SK-N-SH (cell line): ENCODE results near the gene RAB40A.

Experiments
- CHD2 ChIP-seq: fragments of 150-350 bp; IDR thresholded peaks from 2 replicates; pipeline ENCODE4 v1.6.1; 2018; ENCODE audit warnings: low read length; ENCODE audit not compliant: partially characterized antibody
- ELF1 ChIP-seq: IDR thresholded peaks from 2 replicates; pipeline ENCODE4 v1.4.0; 2012
- EP300 ChIP-seq, 2 experiments: IDR thresholded peaks; 2 replicates each; pipeline versions ENCODE4 v1.4.0 to v1.6.1; 2012; ENCODE audit warnings: borderline replicate concordance in 1 of 2, low read depth in 1 of 2, low read length in 1 of 2
- EZH2phosphoT487 ChIP-seq: fragments of 200-600 bp; sonication (generic); IDR thresholded peaks from 2 replicates; pipeline ENCODE4 v1.6.1; 2017; ENCODE audit warnings: low read depth, mixed run types, mild to moderate bottlenecking, antibody characterized with exemption, moderate library complexity, borderline replicate concordance
- NFIC ChIP-seq: IDR thresholded peaks from 2 replicates; pipeline ENCODE4 v1.4.0; 2012; ENCODE audit warnings: borderline replicate concordance
- POLR2AphosphoS5 ChIP-seq: IDR thresholded peaks from 2 replicates; pipeline ENCODE4 v1.6.1; 2012; ENCODE audit warnings: low read depth, low read length
- RAD21 ChIP-seq: IDR thresholded peaks from 2 replicates; pipeline ENCODE4 v1.6.1; 2012; ENCODE audit warnings: mild to moderate bottlenecking, low read length
- SIN3A ChIP-seq: IDR thresholded peaks from 2 replicates; pipeline ENCODE4 v1.6.1; 2012; ENCODE audit warnings: low read depth, mild to moderate bottlenecking, low read length, moderate library complexity, borderline replicate concordance
- TF ChIP-seq, protein P1 (sequence below): IDR thresholded peaks from 2 replicates; pipeline ENCODE4 v1.4.0; 2012; ENCODE audit warnings: low read depth
- TF ChIP-seq, protein P2 (sequence below): fragments of 200-600 bp; sonication (generic); IDR thresholded peaks from 2 replicates; pipeline ENCODE4 v1.6.1; 2017; ENCODE audit warnings: antibody characterized with exemption, mild to moderate bottlenecking, moderate library complexity
- TF ChIP-seq, protein P3 (sequence below): IDR thresholded peaks from 2 replicates; pipeline ENCODE4; 2012
- TF ChIP-seq, protein P4 (sequence below): IDR thresholded peaks from 2 replicates; pipeline ENCODE4 v1.6.1; 2012; ENCODE audit warnings: mild to moderate bottlenecking, low read depth, low read length, moderate library complexity
- TF ChIP-seq, protein P5 (sequence below): fragments of 150-350 bp; IDR thresholded peaks from 2 replicates; pipeline ENCODE4 v1.6.1; 2017; ENCODE audit warnings: antibody characterized with exemption, low read length, low read depth, borderline replicate concordance

DNA sequence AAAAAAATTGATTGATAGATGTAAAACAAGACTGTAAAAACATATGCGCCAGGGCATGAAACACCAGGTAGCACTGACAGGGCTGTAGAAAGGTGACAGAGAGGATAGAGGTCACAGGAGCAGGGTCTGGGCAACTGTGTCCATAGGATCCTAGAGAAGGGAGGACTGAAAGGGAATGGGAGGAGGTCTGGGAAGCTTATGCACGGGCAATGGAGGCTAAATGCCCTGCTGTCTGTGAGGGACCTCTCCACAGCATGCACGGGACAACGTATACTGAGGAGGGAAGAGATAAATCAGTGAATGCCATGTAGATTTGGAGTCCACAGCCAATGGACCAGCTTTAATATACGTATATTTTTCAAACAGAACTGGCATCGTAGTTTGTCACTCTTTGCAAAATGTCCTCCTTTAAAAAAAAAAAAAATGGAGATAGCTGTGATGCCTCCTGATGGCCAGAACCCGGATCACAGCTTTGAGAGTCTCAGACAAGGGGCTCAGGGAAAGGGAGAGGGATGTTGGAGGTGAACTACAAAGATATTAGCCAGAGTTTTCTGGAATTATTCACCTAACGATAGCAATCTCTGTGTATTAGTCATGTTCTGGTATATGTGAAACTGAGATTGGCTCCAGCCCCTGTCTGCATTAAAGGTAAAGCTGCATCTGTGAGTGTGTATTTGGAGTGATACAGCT, 16.0 kb downstream of the RAB40A start:
- TF ChIP-seq, protein P1, sequence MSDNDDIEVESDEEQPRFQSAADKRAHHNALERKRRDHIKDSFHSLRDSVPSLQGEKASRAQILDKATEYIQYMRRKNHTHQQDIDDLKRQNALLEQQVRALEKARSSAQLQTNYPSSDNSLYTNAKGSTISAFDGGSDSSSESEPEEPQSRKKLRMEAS = 0 out of 2 replicates have a peak, but pooled peaks have one; percentile 30
- peak; percentile 33; the same call in 1 of the 2 replicates for TF ChIP-seq NFIC
- peak; percentile 24; the same call in 1 of the 2 replicates for TF ChIP-seq RAD21
- TF ChIP-seq, protein P2, sequence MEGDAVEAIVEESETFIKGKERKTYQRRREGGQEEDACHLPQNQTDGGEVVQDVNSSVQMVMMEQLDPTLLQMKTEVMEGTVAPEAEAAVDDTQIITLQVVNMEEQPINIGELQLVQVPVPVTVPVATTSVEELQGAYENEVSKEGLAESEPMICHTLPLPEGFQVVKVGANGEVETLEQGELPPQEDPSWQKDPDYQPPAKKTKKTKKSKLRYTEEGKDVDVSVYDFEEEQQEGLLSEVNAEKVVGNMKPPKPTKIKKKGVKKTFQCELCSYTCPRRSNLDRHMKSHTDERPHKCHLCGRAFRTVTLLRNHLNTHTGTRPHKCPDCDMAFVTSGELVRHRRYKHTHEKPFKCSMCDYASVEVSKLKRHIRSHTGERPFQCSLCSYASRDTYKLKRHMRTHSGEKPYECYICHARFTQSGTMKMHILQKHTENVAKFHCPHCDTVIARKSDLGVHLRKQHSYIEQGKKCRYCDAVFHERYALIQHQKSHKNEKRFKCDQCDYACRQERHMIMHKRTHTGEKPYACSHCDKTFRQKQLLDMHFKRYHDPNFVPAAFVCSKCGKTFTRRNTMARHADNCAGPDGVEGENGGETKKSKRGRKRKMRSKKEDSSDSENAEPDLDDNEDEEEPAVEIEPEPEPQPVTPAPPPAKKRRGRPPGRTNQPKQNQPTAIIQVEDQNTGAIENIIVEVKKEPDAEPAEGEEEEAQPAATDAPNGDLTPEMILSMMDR = peak; percentile 25; the same call in 1 of the 2 replicates
- TF ChIP-seq, protein P3, sequence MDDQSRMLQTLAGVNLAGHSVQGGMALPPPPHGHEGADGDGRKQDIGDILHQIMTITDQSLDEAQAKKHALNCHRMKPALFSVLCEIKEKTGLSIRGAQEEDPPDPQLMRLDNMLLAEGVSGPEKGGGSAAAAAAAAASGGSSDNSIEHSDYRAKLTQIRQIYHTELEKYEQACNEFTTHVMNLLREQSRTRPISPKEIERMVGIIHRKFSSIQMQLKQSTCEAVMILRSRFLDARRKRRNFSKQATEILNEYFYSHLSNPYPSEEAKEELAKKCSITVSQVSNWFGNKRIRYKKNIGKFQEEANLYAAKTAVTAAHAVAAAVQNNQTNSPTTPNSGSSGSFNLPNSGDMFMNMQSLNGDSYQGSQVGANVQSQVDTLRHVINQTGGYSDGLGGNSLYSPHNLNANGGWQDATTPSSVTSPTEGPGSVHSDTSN = peak; percentile 56
- TF ChIP-seq ELF1 = no peak
- 0 out of 2 replicates have a peak, but pooled peaks have one; percentile 17 for TF ChIP-seq POLR2AphosphoS5
- no peak for TF ChIP-seq EZH2phosphoT487
- TF ChIP-seq, protein P4, sequence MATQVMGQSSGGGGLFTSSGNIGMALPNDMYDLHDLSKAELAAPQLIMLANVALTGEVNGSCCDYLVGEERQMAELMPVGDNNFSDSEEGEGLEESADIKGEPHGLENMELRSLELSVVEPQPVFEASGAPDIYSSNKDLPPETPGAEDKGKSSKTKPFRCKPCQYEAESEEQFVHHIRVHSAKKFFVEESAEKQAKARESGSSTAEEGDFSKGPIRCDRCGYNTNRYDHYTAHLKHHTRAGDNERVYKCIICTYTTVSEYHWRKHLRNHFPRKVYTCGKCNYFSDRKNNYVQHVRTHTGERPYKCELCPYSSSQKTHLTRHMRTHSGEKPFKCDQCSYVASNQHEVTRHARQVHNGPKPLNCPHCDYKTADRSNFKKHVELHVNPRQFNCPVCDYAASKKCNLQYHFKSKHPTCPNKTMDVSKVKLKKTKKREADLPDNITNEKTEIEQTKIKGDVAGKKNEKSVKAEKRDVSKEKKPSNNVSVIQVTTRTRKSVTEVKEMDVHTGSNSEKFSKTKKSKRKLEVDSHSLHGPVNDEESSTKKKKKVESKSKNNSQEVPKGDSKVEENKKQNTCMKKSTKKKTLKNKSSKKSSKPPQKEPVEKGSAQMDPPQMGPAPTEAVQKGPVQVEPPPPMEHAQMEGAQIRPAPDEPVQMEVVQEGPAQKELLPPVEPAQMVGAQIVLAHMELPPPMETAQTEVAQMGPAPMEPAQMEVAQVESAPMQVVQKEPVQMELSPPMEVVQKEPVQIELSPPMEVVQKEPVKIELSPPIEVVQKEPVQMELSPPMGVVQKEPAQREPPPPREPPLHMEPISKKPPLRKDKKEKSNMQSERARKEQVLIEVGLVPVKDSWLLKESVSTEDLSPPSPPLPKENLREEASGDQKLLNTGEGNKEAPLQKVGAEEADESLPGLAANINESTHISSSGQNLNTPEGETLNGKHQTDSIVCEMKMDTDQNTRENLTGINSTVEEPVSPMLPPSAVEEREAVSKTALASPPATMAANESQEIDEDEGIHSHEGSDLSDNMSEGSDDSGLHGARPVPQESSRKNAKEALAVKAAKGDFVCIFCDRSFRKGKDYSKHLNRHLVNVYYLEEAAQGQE = no peak
- TF ChIP-seq, protein P5, sequence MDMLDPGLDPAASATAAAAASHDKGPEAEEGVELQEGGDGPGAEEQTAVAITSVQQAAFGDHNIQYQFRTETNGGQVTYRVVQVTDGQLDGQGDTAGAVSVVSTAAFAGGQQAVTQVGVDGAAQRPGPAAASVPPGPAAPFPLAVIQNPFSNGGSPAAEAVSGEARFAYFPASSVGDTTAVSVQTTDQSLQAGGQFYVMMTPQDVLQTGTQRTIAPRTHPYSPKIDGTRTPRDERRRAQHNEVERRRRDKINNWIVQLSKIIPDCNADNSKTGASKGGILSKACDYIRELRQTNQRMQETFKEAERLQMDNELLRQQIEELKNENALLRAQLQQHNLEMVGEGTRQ = no peak
- no peak for TF ChIP-seq CHD2
- peak in 1 of 2 experiments; percentile 53; a peak in 3 of 4 replicates for TF ChIP-seq EP300 (IDR thresholded peaks at IDR 0.05; ENCODE audit: borderline replicate concordance in 1 of 2, low read depth in 1 of 2, low read length in 1 of 2)
- TF ChIP-seq SIN3A = no peak
